Measurements from ENCODE around the gene LAMB1.

DNA sequence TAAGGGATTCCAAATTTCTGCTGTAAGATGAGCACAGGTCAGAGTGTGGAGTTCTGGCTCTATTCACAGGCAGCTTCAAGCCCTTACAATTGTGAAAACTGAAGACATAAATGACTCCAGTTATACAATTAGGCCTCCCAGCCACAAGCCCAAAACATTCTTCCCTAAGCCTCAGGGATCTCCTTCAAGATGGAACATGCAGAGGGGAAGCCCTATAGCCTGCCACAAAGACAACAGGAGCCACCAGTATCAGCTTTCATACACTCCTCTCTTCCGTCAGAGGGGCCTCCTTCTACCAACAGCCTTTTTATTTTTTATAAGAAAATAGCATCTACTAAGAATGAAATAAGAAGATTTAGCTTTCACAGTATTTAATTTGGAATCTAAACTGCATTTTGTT, 65.4 kb downstream of the LAMB1 start:
- TF ChIP-seq, protein P1, sequence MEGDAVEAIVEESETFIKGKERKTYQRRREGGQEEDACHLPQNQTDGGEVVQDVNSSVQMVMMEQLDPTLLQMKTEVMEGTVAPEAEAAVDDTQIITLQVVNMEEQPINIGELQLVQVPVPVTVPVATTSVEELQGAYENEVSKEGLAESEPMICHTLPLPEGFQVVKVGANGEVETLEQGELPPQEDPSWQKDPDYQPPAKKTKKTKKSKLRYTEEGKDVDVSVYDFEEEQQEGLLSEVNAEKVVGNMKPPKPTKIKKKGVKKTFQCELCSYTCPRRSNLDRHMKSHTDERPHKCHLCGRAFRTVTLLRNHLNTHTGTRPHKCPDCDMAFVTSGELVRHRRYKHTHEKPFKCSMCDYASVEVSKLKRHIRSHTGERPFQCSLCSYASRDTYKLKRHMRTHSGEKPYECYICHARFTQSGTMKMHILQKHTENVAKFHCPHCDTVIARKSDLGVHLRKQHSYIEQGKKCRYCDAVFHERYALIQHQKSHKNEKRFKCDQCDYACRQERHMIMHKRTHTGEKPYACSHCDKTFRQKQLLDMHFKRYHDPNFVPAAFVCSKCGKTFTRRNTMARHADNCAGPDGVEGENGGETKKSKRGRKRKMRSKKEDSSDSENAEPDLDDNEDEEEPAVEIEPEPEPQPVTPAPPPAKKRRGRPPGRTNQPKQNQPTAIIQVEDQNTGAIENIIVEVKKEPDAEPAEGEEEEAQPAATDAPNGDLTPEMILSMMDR (conservative IDR thresholded peaks at IDR 0.05 in 1 of 2, IDR thresholded peaks at IDR 0.05 in 1 of 2; ENCODE audit: extremely low read depth in 1 of 2, insufficient read depth in 1 of 2, low read depth in 1 of 2, low read length in 2 of 2) = no peak
- TF ChIP-seq EZH2 (IDR thresholded peaks at IDR 0.05; ENCODE audit: borderline replicate concordance, low read length) = no peak
